Esophagus muscularis mucosa (tissue), 3 donors: Measurements from ENCODE around the gene SUPT6H.

ENCODE experiments used
- CTCF ChIP-seq, 3 experiments: fragments of 200-600 bp in 2 of 3; fragments of 450-650 bp in 1 of 3; sonication (generic) in 2 of 3; IDR thresholded peaks; one replicate each; pipeline ENCODE4 v1.5.1; 2017 to 2019; ENCODE audit warnings: antibody characterized with exemption in 3 of 3, mild to moderate bottlenecking in 2 of 3, moderate library complexity in 1 of 3
- EP300 ChIP-seq: sonication (generic); formaldehyde crosslinking; IDR thresholded peaks from one replicate; pipeline ENCODE4 v1.6.1; 2017; ENCODE audit warnings: antibody characterized with exemption

- TF ChIP-seq EP300 (no peak), CTCF (IDR thresholded peaks at IDR 0.05) (peak in 1 of 3 experiments; percentile 26)
Observed at GRCh38 chr17:28644787-28645575, 17.0 kb upstream of the SUPT6H start, which contains the start of gene BLTP2.
